A549 (cell line): ENCODE data around the gene CEP250.

Source experiments
- JUN ChIP-seq, 2 experiments: fragments of >200 bp; sonication (Bioruptor Twin); formaldehyde crosslinking; IDR thresholded peaks; 2 replicates in 1 of 2; 3 replicates in 1 of 2; pipeline ENCODE4 v1.6.1; 2016 to 2017
- POLR2A ChIP-seq: IDR thresholded peaks from 2 replicates; pipeline ENCODE4 v1.6.1; 2012; ENCODE audit warnings: mild to moderate bottlenecking, low read length

GRCh38 chr20:35503841-35504561, 48.6 kb downstream of the CEP250 start:
- TF ChIP-seq POLR2A, result no peak
- TF ChIP-seq JUN (IDR thresholded peaks at IDR 0.05), result no peak
